HepG2 (cell line): ENCODE measurements around the gene SPDYE4. TPM values are rescaled to one million over a fixed set of nuclear protein-coding genes. Genes with fewer than 3 reads are reported as not detected.

Source experiments
- AKNA ChIP-seq: sonication (generic); formaldehyde crosslinking; IDR thresholded peaks from 2 replicates; pipeline ENCODE4 v1.4.0; 2020; ENCODE audit warnings: missing genetic modification reagents, borderline replicate concordance
- ARNT ChIP-seq: fragments of 450-650 bp; IDR thresholded peaks from 2 replicates; pipeline ENCODE4 v1.6.1; 2017
- ASH2L ChIP-seq: fragments of 300-600, 200-600 bp; sonication (generic); IDR thresholded peaks from 2 replicates; pipeline ENCODE4 v1.7.0; 2017; ENCODE audit warnings: low read depth, mild to moderate bottlenecking, moderate library complexity, mixed read lengths, low read length; ENCODE audit not compliant: insufficient read length
- ATF2 ChIP-seq: sonication (generic); formaldehyde crosslinking; IDR thresholded peaks from 2 replicates; pipeline ENCODE4 v1.4.0; 2020; ENCODE audit warnings: missing genetic modification reagents
- CREB3 ChIP-seq: sonication (generic); formaldehyde crosslinking; IDR thresholded peaks from 2 replicates; pipeline ENCODE4 v1.5.0; 2020; ENCODE audit warnings: missing genetic modification reagents
- MZF1 ChIP-seq: sonication (generic); formaldehyde crosslinking; IDR thresholded peaks from 2 replicates; pipeline ENCODE4 v1.8.1; 2023; ENCODE audit warnings: mild to moderate bottlenecking, missing genetic modification reagents, borderline replicate concordance
- NCOR1 ChIP-seq: fragments of 200-600 bp; sonication (generic); IDR thresholded peaks from 2 replicates; pipeline ENCODE4 v1.7.0; 2017; ENCODE audit warnings: antibody characterized with exemption, low read length, borderline replicate concordance
- SALL1 ChIP-seq: sonication (generic); formaldehyde crosslinking; IDR thresholded peaks from 2 replicates; pipeline ENCODE4 v1.8.0; 2022; ENCODE audit warnings: mild to moderate bottlenecking, missing genetic modification reagents
- SP2 ChIP-seq: sonication (generic); formaldehyde crosslinking; IDR thresholded peaks from 2 replicates; pipeline ENCODE4 v1.5.1; 2020; ENCODE audit warnings: mild to moderate bottlenecking, missing genetic modification reagents
- SRSF4 ChIP-seq: fragments of 200-400 bp; formaldehyde crosslinking; IDR thresholded peaks from one replicate; pipeline ENCODE4 v1.6.1; 2018; ENCODE audit warnings: mild to moderate bottlenecking, low read depth, low read length, moderate library complexity; ENCODE audit not compliant: poor library complexity, severe bottlenecking
- ZBTB42 ChIP-seq: sonication (generic); formaldehyde crosslinking; IDR thresholded peaks from 2 replicates; pipeline ENCODE4 v1.5.0; 2020; ENCODE audit warnings: mild to moderate bottlenecking, missing genetic modification reagents
- ZNF12 ChIP-seq: sonication (generic); formaldehyde crosslinking; IDR thresholded peaks from 2 replicates; pipeline ENCODE4 v1.5.0; 2020; ENCODE audit warnings: missing genetic modification reagents
- ZNF124 ChIP-seq: sonication (generic); formaldehyde crosslinking; IDR thresholded peaks from 2 replicates; pipeline ENCODE4 v1.4.0; 2020; ENCODE audit warnings: missing genetic modification reagents
- ZNF235 ChIP-seq: sonication (generic); formaldehyde crosslinking; IDR thresholded peaks from 2 replicates; pipeline ENCODE4 v1.8.1; 2023; ENCODE audit warnings: mild to moderate bottlenecking, missing genetic modification reagents, borderline replicate concordance
- ZNF335 ChIP-seq: sonication (generic); formaldehyde crosslinking; IDR thresholded peaks from 2 replicates; pipeline ENCODE4 v1.4.0; 2020; ENCODE audit warnings: missing genetic modification reagents
- ZNF556 ChIP-seq: sonication (generic); formaldehyde crosslinking; IDR thresholded peaks from 2 replicates; pipeline ENCODE4 v1.4.0; 2020; ENCODE audit warnings: mild to moderate bottlenecking, missing genetic modification reagents, borderline replicate concordance
- ZNF746 ChIP-seq: sonication (generic); formaldehyde crosslinking; IDR thresholded peaks from 2 replicates; pipeline ENCODE4 v1.8.0; 2022; ENCODE audit warnings: mild to moderate bottlenecking, missing genetic modification reagents
- ZUFSP ChIP-seq: sonication (generic); formaldehyde crosslinking; IDR thresholded peaks from 2 replicates; pipeline ENCODE4 v1.9.0; 2021; ENCODE audit warnings: missing genetic modification reagents, mild to moderate bottlenecking, borderline replicate concordance
- ZZZ3 ChIP-seq: sonication (generic); formaldehyde crosslinking; IDR thresholded peaks from 2 replicates; pipeline ENCODE4 v1.4.0; 2020; ENCODE audit warnings: missing genetic modification reagents, mild to moderate bottlenecking, borderline replicate concordance
- polyA plus RNA-seq, 8 experiments: library from polyadenylated mRNA; depleted of rRNA in 3 of 8; stranded (reverse) in 7 of 8; unstranded in 1 of 8; fragments of >200 nt; fragmentation: Illumina TruSeq in 4 of 8; extraction: Trizol in 4 of 8; gene quantifications; 2 replicates each; pipeline versions ENCODE4 v1.2.1 to v1.2.3, GENCODE V29; 2011 to 2016; ENCODE audit warnings: low read depth in 4 of 8, missing spikeins in 1 of 8, mixed read lengths in 1 of 8; ENCODE audit not compliant: insufficient read depth in 1 of 8
- total RNA-seq, 5 experiments: library from RNA; depleted of rRNA; stranded (reverse); fragments of >200 nt; fragmentation: Illumina TruSeq; extraction: Trizol; gene quantifications; 2 replicates each; pipeline ENCODE4 v1.2.3, GENCODE V29; 2016; ENCODE audit warnings: low read depth in 1 of 5

The SPDYE4 gene
- total and polyA plus RNA-seq, 2 of the 13 experiments (the other 11 are each of a cell fraction or from before 2014, with no cell fraction given), result not detected

- TF ChIP-seq ZUFSP (no peak), SRSF4 (no peak), AKNA (no peak), SP2 (no peak), ZNF335 (CRISPR knock-in tag) (no peak), ZNF124 (0 out of 2 replicates have a peak, but pooled peaks have one; percentile 39), ZNF235 (CRISPR knock-in tag) (no peak), MZF1 (CRISPR knock-in tag) (0 out of 2 replicates have a peak, but pooled peaks have one; percentile 44), ATF2 (CRISPR knock-in tag) (no peak; the same call in 1 of the 2 replicates), NCOR1 (peak; percentile 44; the same call in 1 of the 2 replicates), ZBTB42 (no peak), ZNF746 (CRISPR knock-in tag) (no peak; the same call in 1 of the 2 replicates), ZNF556 (CRISPR knock-in tag) (0 out of 2 replicates have a peak, but pooled peaks have one; percentile 76), ZNF12 (no peak), ARNT (no peak), ASH2L (peak; percentile 44), CREB3 (CRISPR knock-in tag) (no peak), SALL1 (peak; percentile 76), ZZZ3 (CRISPR knock-in tag) (0 out of 2 replicates have a peak, but pooled peaks have one; percentile 36)
Observed at GRCh38 chr17:8745586-8746500, 12.5 kb downstream of the SPDYE4 start (continued).
